Gastroesophageal sphincter (tissue), 4 donors: ENCODE results near the gene WDFY1. TPM values are rescaled to one million over a fixed set of nuclear protein-coding genes. Genes with fewer than 3 reads are reported as not detected.
A peak's percentile ranks its signal among the peaks of the same experiment; 100 is the strongest.

Source experiments
- ATAC-seq: fragments of 150-250 bp; one replicate; pipeline ENCODE4 v1.9.1; 2016; ENCODE audit warnings: mild to moderate bottlenecking, moderate library complexity
- H3K27ac ChIP-seq, 4 donors: fragments of 200-600 bp; sonication (generic) in 3 of 4; 1 replicate in 3 of 4; 2 replicates in 1 of 4; pipeline ENCODE4 v1.5.1; 2016 to 2019
- H3K27me3 ChIP-seq: fragments of 200-600 bp; sonication (generic); one replicate; pipeline ENCODE4 v1.5.1; 2019
- H3K36me3 ChIP-seq, 2 donors: fragments of 200-600 bp; sonication (generic); one replicate each; pipeline ENCODE4 v1.5.1; 2019; ENCODE audit warnings: control low read depth in 1 of 2
- H3K4me1 ChIP-seq, 3 donors: fragments of 200-600 bp; sonication (generic); 1 replicate in 2 of 3; 2 replicates in 1 of 3; pipeline ENCODE4 v1.5.1; 2016 to 2019; ENCODE audit warnings: control low read depth in 2 of 3
- H3K4me3 ChIP-seq, 2 donors: fragments of 200-600 bp; sonication (generic); one replicate each; pipeline ENCODE4 v1.5.1; 2019; ENCODE audit warnings: mild to moderate bottlenecking in 1 of 2, moderate library complexity in 1 of 2
- H3K9me3 ChIP-seq, 3 donors: fragments of 200-600 bp; sonication (generic); one replicate each; pipeline ENCODE4 v1.5.1; 2017 to 2019; ENCODE audit warnings: control low read depth in 2 of 3
- EP300 ChIP-seq: sonication (generic); formaldehyde crosslinking; IDR thresholded peaks from one replicate; pipeline ENCODE4 v1.6.1; 2017; ENCODE audit warnings: antibody characterized with exemption, mild to moderate bottlenecking
- POLR2A ChIP-seq, 2 donors: fragments of 450-650 bp; IDR thresholded peaks; one replicate each; pipeline ENCODE4 v1.6.1; 2017; ENCODE audit warnings: antibody characterized with exemption in 2 of 2, mild to moderate bottlenecking in 2 of 2, moderate library complexity in 1 of 2
- POLR2AphosphoS5 ChIP-seq: sonication (generic); formaldehyde crosslinking; IDR thresholded peaks from one replicate; pipeline ENCODE4 v1.6.1; 2017; ENCODE audit warnings: antibody characterized with exemption
- WGBS, 2 donors: methylation state at CpG; one replicate each; pipeline ENCODE4 v1.1.5; 2018; ENCODE audit warnings: low coverage in 1 of 2; 5-methylcytosine and 5-hydroxymethylcytosine counted together
- total RNA-seq, 4 donors: library from RNA; depleted of rRNA; stranded (reverse); fragments of >200 nt; gene quantifications; one replicate each; pipeline ENCODE4 v1.1.0, GENCODE V29; 2016
- TF ChIP-seq, protein P1 (sequence below), 4 experiments: fragments of 200-600 bp in 2 of 4; fragments of 450-650 bp in 2 of 4; sonication (generic) in 1 of 4; IDR thresholded peaks; one replicate each; pipeline ENCODE4 v1.5.1; 2017 to 2019; ENCODE audit warnings: antibody characterized with exemption in 4 of 4, mild to moderate bottlenecking in 2 of 4, moderate library complexity in 2 of 4

Gene WDFY1
- total RNA-seq, 4 donors from 2014 or later, result 26.3 to 49.7 (median 39.3) TPM

DNA sequence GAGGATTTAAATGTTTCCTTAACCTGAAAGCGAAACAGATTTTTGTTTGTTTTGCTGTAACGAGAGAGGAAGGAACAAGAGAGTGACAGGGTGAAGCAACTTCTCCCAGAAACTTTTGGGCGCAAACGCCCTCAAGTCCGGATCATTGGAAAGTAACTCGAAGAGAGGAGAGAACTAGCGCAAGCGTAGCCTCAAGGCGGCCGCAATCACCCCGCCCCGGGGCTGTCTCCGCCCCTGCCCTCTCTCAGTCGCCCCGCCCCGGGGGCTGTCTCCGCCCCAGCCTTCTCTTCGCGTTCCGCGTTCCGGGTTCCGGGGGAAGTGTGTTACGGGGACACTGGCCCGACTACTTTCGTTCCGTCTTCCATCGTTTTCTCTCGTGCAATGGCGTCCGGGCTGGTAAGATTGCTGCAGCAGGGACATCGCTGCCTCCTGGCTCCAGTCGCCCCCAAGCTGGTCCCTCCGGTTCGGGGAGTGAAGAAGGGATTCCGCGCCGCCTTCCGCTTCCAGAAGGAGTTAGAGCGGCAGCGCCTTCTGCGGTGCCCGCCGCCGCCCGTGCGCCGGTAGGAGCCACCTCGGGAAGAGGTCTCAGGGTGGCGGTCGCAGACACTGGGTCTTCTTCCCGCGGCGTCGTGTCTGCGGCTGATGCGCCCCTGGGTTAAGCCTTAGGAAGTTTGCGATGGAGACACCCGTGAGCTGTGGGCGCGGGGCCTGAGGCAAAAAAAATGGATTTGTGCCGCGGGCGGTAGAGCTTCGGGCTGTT is 12.1 kb upstream of the WDFY1 start, which contains the start of gene MRPL44:
Gene MRPL44 (plus strand): TSS at position 372 of the 760 bp plus-strand sequence. CDS start 10 bp downstream, at position 382.
- ATAC-seq, result peak; percentile 100
- peaks cover 0 to 11% of the 10 kb centered on the region in 2 donors for H3K36me3 ChIP-seq
- H3K4me1 ChIP-seq, result peaks cover 27 to 53% (median 28%) of the 10 kb centered on the region in 3 donors
- TF ChIP-seq EP300 (no peak), POLR2AphosphoS5 (peak; percentile 85), POLR2A (IDR thresholded peaks at IDR 0.05) (peak in 1 of 2 donors; percentile 72)
- TF ChIP-seq, protein P1, sequence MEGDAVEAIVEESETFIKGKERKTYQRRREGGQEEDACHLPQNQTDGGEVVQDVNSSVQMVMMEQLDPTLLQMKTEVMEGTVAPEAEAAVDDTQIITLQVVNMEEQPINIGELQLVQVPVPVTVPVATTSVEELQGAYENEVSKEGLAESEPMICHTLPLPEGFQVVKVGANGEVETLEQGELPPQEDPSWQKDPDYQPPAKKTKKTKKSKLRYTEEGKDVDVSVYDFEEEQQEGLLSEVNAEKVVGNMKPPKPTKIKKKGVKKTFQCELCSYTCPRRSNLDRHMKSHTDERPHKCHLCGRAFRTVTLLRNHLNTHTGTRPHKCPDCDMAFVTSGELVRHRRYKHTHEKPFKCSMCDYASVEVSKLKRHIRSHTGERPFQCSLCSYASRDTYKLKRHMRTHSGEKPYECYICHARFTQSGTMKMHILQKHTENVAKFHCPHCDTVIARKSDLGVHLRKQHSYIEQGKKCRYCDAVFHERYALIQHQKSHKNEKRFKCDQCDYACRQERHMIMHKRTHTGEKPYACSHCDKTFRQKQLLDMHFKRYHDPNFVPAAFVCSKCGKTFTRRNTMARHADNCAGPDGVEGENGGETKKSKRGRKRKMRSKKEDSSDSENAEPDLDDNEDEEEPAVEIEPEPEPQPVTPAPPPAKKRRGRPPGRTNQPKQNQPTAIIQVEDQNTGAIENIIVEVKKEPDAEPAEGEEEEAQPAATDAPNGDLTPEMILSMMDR (IDR thresholded peaks at IDR 0.05), result peak in 1 of 4 experiments; percentile 26
- peak within 1 kb of the TSS; percentile 76 to 86 (median 83) for H3K27ac ChIP-seq
- WGBS, 2 donors, result 0 to 1% methylated on average over 6 to 15 of the region's 65 CpGs
- H3K27me3 ChIP-seq, result no peaks in the 10 kb centered on the region
- peak within 1 kb of the TSS; percentile 91 to 95 for H3K4me3 ChIP-seq
- no peaks in the 10 kb centered on the region for H3K9me3 ChIP-seq

DNA sequence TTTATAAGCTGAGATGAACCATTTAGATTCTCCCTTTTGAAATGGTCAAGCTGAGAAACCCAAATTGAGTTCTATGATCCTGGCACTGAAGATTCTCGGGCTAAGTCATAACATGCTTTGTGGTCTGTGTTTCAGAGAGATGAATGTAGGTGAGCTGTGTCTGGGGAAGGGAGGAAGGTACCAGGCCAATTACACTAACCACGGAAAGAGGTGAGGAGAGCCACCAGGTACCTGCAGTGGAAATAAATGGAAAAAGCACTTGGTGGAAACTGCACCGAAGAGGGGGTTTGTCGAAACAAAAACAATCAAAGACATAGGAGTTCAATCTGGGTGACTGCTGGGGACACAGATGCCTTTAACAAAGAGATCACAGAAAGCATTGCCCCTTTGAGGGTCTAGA is 11.2 kb upstream of the WDFY1 start:
- WGBS, 2 donors, result 84 to 93% methylated on average over 3 to 4 of the region's 4 CpGs
- H3K4me3 ChIP-seq, result peak overlapping the region in 1 of 2 donors; percentile 95
- H3K4me1 ChIP-seq, result peaks cover 23 to 43% (median 28%) of the 10 kb centered on the region in 3 donors
- no peaks in the 10 kb centered on the region for H3K27me3 ChIP-seq
- peaks cover 0 to 11% of the 10 kb centered on the region in 2 donors for H3K36me3 ChIP-seq
- H3K9me3 ChIP-seq, result no peaks in the 10 kb centered on the region
- ATAC-seq, result no peak
- peak overlapping the region; percentile 76 to 86 (median 83) for H3K27ac ChIP-seq
- TF ChIP-seq POLR2AphosphoS5 (no peak), POLR2A (IDR thresholded peaks at IDR 0.05) (no peak), EP300 (no peak)
- TF ChIP-seq, protein P1 (IDR thresholded peaks at IDR 0.05), result no peak

DNA sequence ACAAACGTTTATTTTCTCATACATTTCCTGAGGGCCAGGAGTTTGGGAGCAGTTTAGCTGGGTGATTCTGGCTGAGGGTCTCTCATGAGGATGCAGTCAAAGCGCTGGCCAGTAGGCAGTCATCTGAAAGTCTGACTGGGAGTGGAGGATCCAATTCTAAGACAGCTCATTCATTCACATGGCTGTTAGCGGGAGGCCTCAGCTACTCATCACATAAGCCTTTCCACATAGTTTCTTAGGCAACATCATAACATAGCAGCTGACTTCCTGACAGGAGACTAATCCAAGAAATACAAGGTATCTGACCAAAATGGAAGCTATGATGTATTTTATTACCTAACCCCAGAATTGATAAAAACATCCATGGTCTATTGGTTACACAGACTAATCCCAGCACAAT is 9.3 kb upstream of the WDFY1 start:
- H3K27ac ChIP-seq, result no peak overlapping the region
- H3K4me3 ChIP-seq, result no peak overlapping the region
- H3K27me3 ChIP-seq, result no peaks in the 10 kb centered on the region
- H3K9me3 ChIP-seq, result no peaks in the 10 kb centered on the region
- 75 to 86% methylated on average over 1 to 2 of the region's 3 CpGs for WGBS, 2 donors
- H3K36me3 ChIP-seq, result no peaks in the 10 kb centered on the region
- ATAC-seq, result no peak
- peaks cover 6 to 24% (median 10%) of the 10 kb centered on the region in 3 donors for H3K4me1 ChIP-seq
- TF ChIP-seq, protein P1 (IDR thresholded peaks at IDR 0.05), result no peak
- TF ChIP-seq POLR2AphosphoS5 (no peak), POLR2A (IDR thresholded peaks at IDR 0.05) (no peak), EP300 (no peak)

DNA sequence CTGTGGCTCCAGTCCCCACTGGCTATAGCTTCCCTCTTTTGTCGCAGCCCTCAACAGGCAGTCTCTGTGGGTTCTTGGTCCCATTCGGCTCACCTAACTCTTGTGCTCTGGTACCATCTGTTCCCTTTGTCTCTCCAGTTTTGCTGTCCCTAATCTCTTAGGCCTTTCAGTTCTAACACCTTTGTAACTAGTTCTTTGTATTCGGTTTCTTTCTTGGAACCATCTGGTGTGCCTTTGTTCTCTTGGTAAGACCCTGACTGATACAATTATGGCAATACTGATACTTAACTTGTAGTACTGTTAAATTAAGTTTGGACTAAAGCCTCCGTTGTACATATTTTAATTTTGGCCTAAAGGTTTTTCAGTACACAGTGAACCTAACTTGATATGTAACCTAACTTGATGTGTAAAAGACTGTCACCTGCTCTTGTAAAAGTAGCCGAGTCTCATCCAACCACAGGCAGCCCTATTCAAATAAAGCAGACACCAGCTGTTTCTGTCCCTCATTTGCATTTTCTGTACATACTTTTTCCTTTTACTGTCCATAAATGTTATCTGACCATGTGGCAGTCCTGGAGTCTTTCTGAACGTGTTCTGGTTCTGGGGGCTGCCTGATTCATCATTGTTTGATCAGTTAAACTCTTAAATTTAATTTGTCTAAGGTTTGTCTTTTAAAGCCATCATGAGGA is 7.3 kb upstream of the WDFY1 start:
- Histone ChIP-seq H3K9me3 (no peaks in the 10 kb centered on the region), H3K27ac (no peak overlapping the region), H3K27me3 (no peaks in the 10 kb centered on the region), H3K4me1 (peaks cover 0 to 8% (median 0%) of the 10 kb centered on the region in 3 donors), H3K4me3 (no peak overlapping the region), H3K36me3 (no peaks in the 10 kb centered on the region)
- 82 to 88% methylated on average over 6 of the region's 6 CpGs for WGBS, 2 donors
- TF ChIP-seq POLR2A (IDR thresholded peaks at IDR 0.05) (no peak), POLR2AphosphoS5 (no peak), EP300 (no peak)
- TF ChIP-seq, protein P1 (IDR thresholded peaks at IDR 0.05), result no peak
- ATAC-seq, result no peak
